ENCODE data around the gene BPIFA1.

Gene BPIFA1

DNA sequence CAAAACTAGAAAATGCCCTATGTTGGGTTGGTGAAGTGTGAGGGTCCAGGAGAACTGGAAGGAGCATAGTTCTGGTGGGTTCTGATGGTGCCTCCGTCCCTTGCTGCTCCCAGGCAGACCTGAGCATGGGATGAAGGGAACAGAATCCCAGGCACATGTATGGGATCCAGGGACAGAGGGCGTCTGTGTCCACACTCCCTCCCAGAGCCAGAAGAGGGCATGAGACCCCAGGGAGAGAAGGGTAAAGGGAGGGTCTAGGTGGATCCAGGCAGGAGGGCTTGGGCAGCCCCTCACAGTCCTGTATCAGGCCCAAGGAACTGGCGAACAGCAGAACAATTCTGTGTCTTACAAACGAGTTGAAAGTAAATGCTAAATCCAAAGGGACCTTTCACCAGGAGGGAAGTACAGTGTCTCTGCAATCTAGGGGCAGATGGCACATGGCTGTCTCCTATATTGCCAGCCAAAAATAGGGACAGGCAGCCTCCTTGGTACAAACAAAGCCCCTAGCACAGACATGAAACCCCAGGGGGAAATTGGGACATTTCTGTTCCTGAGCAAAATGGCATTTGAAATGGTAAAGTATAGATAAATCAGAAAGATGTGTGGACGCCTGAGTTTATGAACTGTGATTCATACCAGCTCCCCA is 2.5 kb upstream of the BPIFA1 start:
- Histone ChIP-seq H3K4me3 (ENCODE audit: low read depth in 1 of 2, low read length in 2 of 2) (no peak overlapping the region), H3K79me2 (ENCODE audit: insufficient read depth, low read length) (no peaks in the 10 kb centered on the region), H3K9me3 (ENCODE audit: insufficient read depth, low read length, severe bottlenecking) (no peaks in the 10 kb centered on the region), H4K20me1 (ENCODE audit: insufficient read depth, low read length) (no peaks in the 10 kb centered on the region), H3K4me2 (ENCODE audit: insufficient read depth, low read length) (no peak overlapping the region), H3K27me3 (ENCODE audit: insufficient read depth, low read length, poor library complexity) (peaks cover 18% of the 10 kb centered on the region), H3K4me1 (ENCODE audit: insufficient read depth, low read length) (no peaks in the 10 kb centered on the region), H3K36me3 (ENCODE audit: insufficient read depth, low read length) (no peaks in the 10 kb centered on the region), H3K9ac (ENCODE audit: low read depth, low read length) (no peak overlapping the region), H3K27ac (ENCODE audit: low read length) (no peak overlapping the region), H2AFZ (ENCODE audit: low read depth, low read length) (no peak overlapping the region)
- ATAC-seq (ENCODE audit: insufficient read depth, low read depth), result no peak
- TF ChIP-seq, protein P1, sequence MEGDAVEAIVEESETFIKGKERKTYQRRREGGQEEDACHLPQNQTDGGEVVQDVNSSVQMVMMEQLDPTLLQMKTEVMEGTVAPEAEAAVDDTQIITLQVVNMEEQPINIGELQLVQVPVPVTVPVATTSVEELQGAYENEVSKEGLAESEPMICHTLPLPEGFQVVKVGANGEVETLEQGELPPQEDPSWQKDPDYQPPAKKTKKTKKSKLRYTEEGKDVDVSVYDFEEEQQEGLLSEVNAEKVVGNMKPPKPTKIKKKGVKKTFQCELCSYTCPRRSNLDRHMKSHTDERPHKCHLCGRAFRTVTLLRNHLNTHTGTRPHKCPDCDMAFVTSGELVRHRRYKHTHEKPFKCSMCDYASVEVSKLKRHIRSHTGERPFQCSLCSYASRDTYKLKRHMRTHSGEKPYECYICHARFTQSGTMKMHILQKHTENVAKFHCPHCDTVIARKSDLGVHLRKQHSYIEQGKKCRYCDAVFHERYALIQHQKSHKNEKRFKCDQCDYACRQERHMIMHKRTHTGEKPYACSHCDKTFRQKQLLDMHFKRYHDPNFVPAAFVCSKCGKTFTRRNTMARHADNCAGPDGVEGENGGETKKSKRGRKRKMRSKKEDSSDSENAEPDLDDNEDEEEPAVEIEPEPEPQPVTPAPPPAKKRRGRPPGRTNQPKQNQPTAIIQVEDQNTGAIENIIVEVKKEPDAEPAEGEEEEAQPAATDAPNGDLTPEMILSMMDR (IDR thresholded peaks at IDR 0.05; ENCODE audit: borderline replicate concordance, extremely low read depth, low read length, poor library complexity, severe bottlenecking), result peak; percentile 26
- TF ChIP-seq EZH2 (IDR thresholded peaks at IDR 0.05; ENCODE audit: borderline replicate concordance, low read depth, low read length, severe bottlenecking), result no peak
- DNase-seq, result no peak

DNA sequence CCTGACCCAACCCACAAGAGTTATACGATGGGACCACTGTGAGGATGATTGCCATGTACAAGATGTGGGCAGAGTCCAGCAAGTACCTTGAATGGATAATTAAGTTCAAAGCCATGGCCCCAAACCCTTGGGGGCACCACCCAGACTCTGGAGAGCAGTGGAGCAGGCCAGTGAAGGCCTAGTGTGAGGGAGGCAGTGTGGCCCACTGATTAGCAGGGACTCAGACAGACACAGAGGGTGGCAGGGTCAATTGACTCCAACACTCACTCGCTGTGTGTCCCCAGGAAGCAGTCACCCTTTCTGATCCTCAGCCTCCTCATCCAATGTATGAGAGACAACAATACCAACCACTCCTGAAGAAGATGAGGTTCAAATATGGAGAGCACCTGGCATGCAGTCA is 1.7 kb upstream of the BPIFA1 start:
- no peak for ATAC-seq (ENCODE audit: insufficient read depth, low read depth)

DNA sequence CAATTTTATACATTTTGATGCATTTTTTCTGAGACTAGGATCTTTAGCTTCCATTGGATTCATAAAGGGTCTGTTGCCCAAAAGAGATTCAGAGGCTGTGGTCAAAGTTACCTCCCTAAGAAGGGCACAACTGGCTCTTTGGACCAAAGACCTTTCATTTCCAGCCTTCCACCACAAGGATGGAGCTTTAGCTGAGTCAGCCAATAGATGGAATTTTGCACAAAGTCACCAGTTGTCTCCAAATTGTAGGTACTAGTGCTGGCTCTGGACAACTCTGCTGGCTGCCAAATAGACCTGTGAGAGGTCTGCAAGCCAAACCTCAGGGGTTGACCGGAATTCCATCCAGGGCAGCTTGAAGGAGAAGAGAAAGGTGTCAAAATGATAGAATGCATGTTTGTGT is 555 bp downstream of the BPIFA1 start:
- Histone ChIP-seq H3K36me3 (ENCODE audit: insufficient read depth, low read length) (no peaks in the 10 kb centered on the region), H3K79me2 (ENCODE audit: insufficient read depth, low read length) (no peaks in the 10 kb centered on the region), H4K20me1 (ENCODE audit: insufficient read depth, low read length) (no peaks in the 10 kb centered on the region), H3K4me3 (ENCODE audit: low read depth in 1 of 2, low read length in 2 of 2) (no peak overlapping the region), H3K27me3 (ENCODE audit: insufficient read depth, low read length, poor library complexity) (peaks cover 11% of the 10 kb centered on the region), H3K27ac (ENCODE audit: low read length) (no peak overlapping the region), H3K4me2 (ENCODE audit: insufficient read depth, low read length) (no peak overlapping the region), H3K9me3 (ENCODE audit: insufficient read depth, low read length, severe bottlenecking) (no peaks in the 10 kb centered on the region), H3K4me1 (ENCODE audit: insufficient read depth, low read length) (no peaks in the 10 kb centered on the region), H3K9ac (ENCODE audit: low read depth, low read length) (no peak overlapping the region), H2AFZ (ENCODE audit: low read depth, low read length) (no peak overlapping the region)
- ATAC-seq (ENCODE audit: insufficient read depth, low read depth) (no peak), DNase-seq (no peak)
- TF ChIP-seq, protein P1 (IDR thresholded peaks at IDR 0.05; ENCODE audit: borderline replicate concordance, extremely low read depth, low read length, poor library complexity, severe bottlenecking), result no peak
- no peak for TF ChIP-seq EZH2 (IDR thresholded peaks at IDR 0.05; ENCODE audit: borderline replicate concordance, low read depth, low read length, severe bottlenecking)

More for the DNA sequence above, 1.7 kb upstream of the BPIFA1 start:
- Histone ChIP-seq H3K36me3 (ENCODE audit: insufficient read depth, low read length) (no peaks in the 10 kb centered on the region), H3K4me1 (ENCODE audit: insufficient read depth, low read length) (no peaks in the 10 kb centered on the region), H4K20me1 (ENCODE audit: insufficient read depth, low read length) (no peaks in the 10 kb centered on the region), H3K4me3 (ENCODE audit: low read depth in 1 of 2, low read length in 2 of 2) (no peak overlapping the region), H3K27me3 (ENCODE audit: insufficient read depth, low read length, poor library complexity) (peaks cover 18% of the 10 kb centered on the region), H2AFZ (ENCODE audit: low read depth, low read length) (no peak overlapping the region), H3K4me2 (ENCODE audit: insufficient read depth, low read length) (no peak overlapping the region), H3K9ac (ENCODE audit: low read depth, low read length) (no peak overlapping the region), H3K9me3 (ENCODE audit: insufficient read depth, low read length, severe bottlenecking) (no peaks in the 10 kb centered on the region), H3K27ac (ENCODE audit: low read length) (no peak overlapping the region), H3K79me2 (ENCODE audit: insufficient read depth, low read length) (no peaks in the 10 kb centered on the region)
- TF ChIP-seq, protein P1 (IDR thresholded peaks at IDR 0.05; ENCODE audit: borderline replicate concordance, extremely low read depth, low read length, poor library complexity, severe bottlenecking), result no peak
- TF ChIP-seq EZH2 (IDR thresholded peaks at IDR 0.05; ENCODE audit: borderline replicate concordance, low read depth, low read length, severe bottlenecking), result no peak
- DNase-seq, result no peak

All from DND-41 (cell line).